NCI-H2081 treated with DMSO at 0.1 percent for 48 hours (cell line): ENCODE data around the gene PIGH.
"Not testable (repeated sequence)": the region's sequence is repeated elsewhere in the genome, so short reads cannot be mapped to it uniquely, and the experiment has no call there.

ENCODE experiments used
- DNase-seq: peaks from one replicate; lab custom pipeline; 2025; lab: John Stamatoyannopoulos, UW

PIGH gene

GRCh38 chr14:67551123-67551522 lies 48.9 kb downstream of the PIGH start:
- DNase-seq, result no peak

DNA sequence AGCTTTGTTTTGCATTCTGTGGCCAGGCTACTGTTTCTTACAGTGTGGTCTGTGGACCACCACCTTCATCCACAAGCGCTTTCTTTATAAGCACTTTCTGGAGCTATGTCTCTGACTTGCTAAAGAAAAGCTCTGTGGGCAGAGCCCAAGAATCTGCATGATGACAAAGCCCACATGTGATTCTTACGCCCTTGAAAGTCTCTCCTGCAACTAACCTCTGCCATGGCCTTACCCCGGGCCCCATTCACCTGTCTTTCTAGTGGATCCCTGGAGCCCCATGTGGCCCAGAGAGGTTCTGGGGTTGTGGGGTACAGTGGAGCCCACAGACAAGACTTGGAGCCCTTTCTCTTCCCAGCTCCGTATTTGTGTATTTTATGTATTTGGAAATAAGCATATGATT lies 50.3 kb downstream of the PIGH start:
- no peak for DNase-seq

DNA sequence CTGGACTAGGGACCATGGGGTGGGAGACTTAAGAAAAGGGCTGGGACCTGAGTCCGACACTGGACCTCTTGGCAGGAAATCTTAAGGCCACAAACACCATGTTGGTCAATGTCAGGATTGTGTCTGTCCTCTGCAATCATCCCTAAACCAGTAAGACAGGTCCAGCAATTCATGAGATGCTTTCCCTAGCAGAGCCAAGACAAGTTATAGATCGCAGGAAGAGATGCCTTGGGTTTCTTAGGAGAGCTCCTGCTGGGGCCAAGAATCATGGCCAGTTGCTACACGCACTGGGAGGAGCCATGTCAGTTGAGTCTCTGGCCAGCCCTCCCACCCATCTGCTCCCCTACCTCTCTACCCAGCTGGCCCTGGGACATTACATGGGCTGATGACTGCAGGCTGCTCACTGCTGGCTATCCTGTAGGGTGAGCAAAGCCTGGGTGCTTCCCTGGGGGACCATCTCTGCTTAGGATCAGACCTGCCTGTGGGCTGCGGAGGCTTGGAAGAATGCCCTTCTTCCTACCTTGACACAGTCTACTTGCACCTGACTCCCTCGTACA lies 52.8 kb downstream of the PIGH start:
- no peak for DNase-seq

- no peak for DNase-seq
Measured at GRCh38 chr14:67544590-67544989, 55.5 kb downstream of the PIGH start.

GRCh38 chr14:67542620-67543019 lies 57.4 kb downstream of the PIGH start:
- DNase-seq, result not testable (repeated sequence)

- DNase-seq, result no peak
Measured at GRCh38 chr14:67541448-67542387, 58.4 kb downstream of the PIGH start.
